ENCODE results near the gene RGL2. TPM values are rescaled to one million over a fixed set of nuclear protein-coding genes. Genes with fewer than 3 reads are reported as not detected.
A peak's percentile ranks its signal among the peaks of the same experiment; 100 is the strongest.

The RGL2 gene
- total and polyA plus RNA-seq, 2 of the 13 experiments (the other 11 are each of a cell fraction or from before 2014, with no cell fraction given) = 22.9 to 47.4 TPM

GRCh38 chr6:33288921-33289783, 9.6 kb downstream of the RGL2 start, which contains the start of the genes PFDN6 and WDR46 (continued):
- TF ChIP-seq PHF8 (CRISPR knock-in tag; IDR thresholded peaks at IDR 0.05) (peak; percentile 68), ZNF264 (CRISPR knock-in tag; IDR thresholded peaks at IDR 0.05) (no peak), CCDC6 (CRISPR knock-in tag; IDR thresholded peaks at IDR 0.05) (no peak), NCOR1 (IDR thresholded peaks at IDR 0.05; ENCODE audit: borderline replicate concordance, low read length) (peak; percentile 47; the same call in 1 of the 2 replicates), JUNB (CRISPR knock-in tag; IDR thresholded peaks at IDR 0.05; ENCODE audit: borderline replicate concordance) (no peak), CENPT (CRISPR knock-in tag; IDR thresholded peaks at IDR 0.05; ENCODE audit: low read depth) (no peak), ATRX (CRISPR knock-in tag; IDR thresholded peaks at IDR 0.05; ENCODE audit: borderline replicate concordance) (no peak), ERF (CRISPR knock-in tag; IDR thresholded peaks at IDR 0.05) (0 out of 2 replicates have a peak, but pooled peaks have one; percentile 15), GPBP1L1 (CRISPR knock-in tag; IDR thresholded peaks at IDR 0.05) (no peak), NCOA5 (CRISPR knock-in tag; IDR thresholded peaks at IDR 0.05) (no peak), CENPBD1 (CRISPR knock-in tag; IDR thresholded peaks at IDR 0.05; ENCODE audit: borderline replicate concordance, low read depth) (no peak), CHD4 (IDR thresholded peaks at IDR 0.05; ENCODE audit: borderline replicate concordance, low read length) (no peak), FOSL1 (CRISPR knock-in tag; IDR thresholded peaks at IDR 0.05; ENCODE audit: borderline replicate concordance) (no peak), TOPORS (CRISPR knock-in tag; IDR thresholded peaks at IDR 0.05) (no peak), ZSCAN30 (CRISPR knock-in tag; IDR thresholded peaks at IDR 0.05) (no peak), ZBTB37 (CRISPR knock-in tag; IDR thresholded peaks at IDR 0.05) (no peak), SP4 (CRISPR knock-in tag; IDR thresholded peaks at IDR 0.05) (peak; percentile 70), IKZF5 (CRISPR knock-in tag; IDR thresholded peaks at IDR 0.05) (no peak), NR2F2 (IDR thresholded peaks at IDR 0.05; ENCODE audit: borderline replicate concordance, low read depth) (peak; percentile 58; the same call in 1 of the 2 replicates), PHB2 (IDR thresholded peaks at IDR 0.05; ENCODE audit: partially characterized antibody) (no peak), POLR2AphosphoS2 (IDR thresholded peaks at IDR 0.05; ENCODE audit: low read depth, low read length) (no peak), NFKB2 (CRISPR knock-in tag; IDR thresholded peaks at IDR 0.05; ENCODE audit: borderline replicate concordance) (no peak), ZKSCAN8 (CRISPR knock-in tag; IDR thresholded peaks at IDR 0.05; ENCODE audit: borderline replicate concordance) (no peak), SKI (IDR thresholded peaks at IDR 0.05; ENCODE audit: partially characterized antibody) (no peak)

All from HepG2 (cell line).